Measurements from ENCODE around the gene BAD. TPM values are rescaled to one million over a fixed set of nuclear protein-coding genes. Genes with fewer than 3 reads are reported as not detected.
A peak's percentile ranks its signal among the peaks of the same experiment; 100 is the strongest.
"Not testable (repeated sequence)": the region's sequence is repeated elsewhere in the genome, so short reads cannot be mapped to it uniquely, and the experiment has no call there.

Gene BAD
- total RNA-seq, 4 donors from 2014 or later: 57.1 to 71.9 (median 64.4) TPM

- no peak for DNase-seq (ENCODE audit: low spot score in 2 of 2)
- Histone ChIP-seq H3K27ac (peak overlapping the region; percentile 91), H3K4me3 (peak overlapping the region; percentile 75), H3K9me3 (no peaks in the 10 kb centered on the region), H3K27me3 (no peaks in the 10 kb centered on the region), H3K36me3 (peaks cover 12% of the 10 kb centered on the region), H3K4me1 (peaks cover 61% of the 10 kb centered on the region)
- no peak for TF ChIP-seq POLR2AphosphoS5 (IDR thresholded peaks at IDR 0.05)
- TF ChIP-seq CTCF (IDR thresholded peaks at IDR 0.05): no peak
- TF ChIP-seq EP300 (IDR thresholded peaks at IDR 0.05): no peak
- no peak for TF ChIP-seq POLR2A (IDR thresholded peaks at IDR 0.05)
- WGBS: 31% methylated on average over 31 of the region's 31 CpGs
Measured at GRCh38 chr11:64247729-64248531, 36.5 kb downstream of the BAD start.

- peak; percentile 92 for DNase-seq (ENCODE audit: low spot score in 2 of 2)
- Histone ChIP-seq H3K27me3 (no peaks in the 10 kb centered on the region), H3K36me3 (peaks cover 12% of the 10 kb centered on the region), H3K4me1 (peaks cover 61% of the 10 kb centered on the region), H3K4me3 (peak within 1 kb of the TSS; percentile 75), H3K9me3 (no peaks in the 10 kb centered on the region), H3K27ac (peak within 1 kb of the TSS; percentile 91)
- TF ChIP-seq EP300 (IDR thresholded peaks at IDR 0.05): no peak
- TF ChIP-seq POLR2AphosphoS5 (IDR thresholded peaks at IDR 0.05): no peak
- TF ChIP-seq CTCF (IDR thresholded peaks at IDR 0.05): no peak
- TF ChIP-seq POLR2A (IDR thresholded peaks at IDR 0.05): no peak
- WGBS: 2% methylated on average over 12 of the region's 74 CpGs
Measured at GRCh38 chr11:64246871-64247728, 37.4 kb downstream of the BAD start, which contains the start of gene PPP1R14B. PPP1R14B (minus strand) TSS chr11:64246943; CDS start chr11:64246673, 270 bp downstream.

GRCh38 chr11:64246621-64246870, 37.9 kb downstream of the BAD start:
- Histone ChIP-seq H3K4me1 (peaks cover 61% of the 10 kb centered on the region), H3K4me3 (peak overlapping the region; percentile 75), H3K27ac (peak overlapping the region; percentile 91), H3K36me3 (peaks cover 12% of the 10 kb centered on the region)
- DNase-seq (ENCODE audit: low spot score in 2 of 2); H3K27me3 ChIP-seq; H3K9me3 ChIP-seq: not testable (repeated sequence)
- WGBS: no CpG with 5 or more reads among the region's 43 CpGs

GRCh38 chr11:64245797-64246620, 38.5 kb downstream of the BAD start:
- Histone ChIP-seq H3K27me3 (no peaks in the 10 kb centered on the region), H3K4me3 (peak overlapping the region; percentile 75), H3K27ac (peak overlapping the region; percentile 91), H3K4me1 (peaks cover 59% of the 10 kb centered on the region), H3K36me3 (peaks cover 12% of the 10 kb centered on the region), H3K9me3 (no peaks in the 10 kb centered on the region)
- TF ChIP-seq EP300 (IDR thresholded peaks at IDR 0.05) (no peak), POLR2AphosphoS5 (IDR thresholded peaks at IDR 0.05) (peak in 1 of 3 donors; percentile 56)
- DNase-seq (ENCODE audit: low spot score in 2 of 2): peak in 1 of 2 donors; percentile 94
- 1% methylated on average over 21 of the region's 46 CpGs for WGBS

GRCh38 chr11:64245401-64245796, 39.1 kb downstream of the BAD start:
- H3K27ac ChIP-seq: peak overlapping the region; percentile 91
- TF ChIP-seq EP300 (IDR thresholded peaks at IDR 0.05) (no peak), POLR2AphosphoS5 (IDR thresholded peaks at IDR 0.05) (no peak), POLR2A (IDR thresholded peaks at IDR 0.05) (no peak), CTCF (IDR thresholded peaks at IDR 0.05) (no peak)
- H3K4me3 ChIP-seq: peak overlapping the region; percentile 75
- no peaks in the 10 kb centered on the region for H3K9me3 ChIP-seq
- WGBS: 7% methylated on average over 2 of the region's 6 CpGs
- peaks cover 56% of the 10 kb centered on the region for H3K4me1 ChIP-seq
- DNase-seq (ENCODE audit: low spot score in 2 of 2): no peak
- no peaks in the 10 kb centered on the region for H3K27me3 ChIP-seq
- H3K36me3 ChIP-seq: peaks cover 12% of the 10 kb centered on the region

Data from suprapubic skin (tissue), 4 donors.